GM12878 (cell line): Measurements from ENCODE around the gene CENPO. TPM values are rescaled to one million over a fixed set of nuclear protein-coding genes. Genes with fewer than 3 reads are reported as not detected.

Experiments used
- ATAC-seq: fragments of 200-7000 bp; cut with Tn5 transposase; 3 replicates; pipeline ENCODE4 v1.9.1; 2020; ENCODE audit warnings: mild to moderate bottlenecking, moderate library complexity
- BruUV-seq: library from RNA; stranded (reverse); fragments of 400-500 nt; replicated peaks from 2 replicates; lab custom pipeline; 2021; lab: Mats Ljungman, UMichigan
- CTCF ChIA-PET: fragments of 300-600 bp; sonication (Branson Sonifier 250); formaldehyde crosslinking; extraction: SDS; loops from one replicate; lab custom pipeline; 2021; ENCODE audit warnings: inconsistent platforms; lab: Yijun Ruan, JAX
- POLR2A ChIA-PET: fragments of 350-600 bp; formaldehyde crosslinking; extraction: SDS; loops from one replicate; lab custom pipeline; 2021; ENCODE audit warnings: inconsistent platforms; lab: Charles Lee
- RAD21 ChIA-PET: fragments of 300-600 bp; sonication (Branson Sonifier 250); formaldehyde crosslinking; loops from one replicate; lab custom pipeline; 2023; ENCODE audit warnings: antibody characterized with exemption; ENCODE audit not compliant: unreplicated experiment; lab: Charles Lee
- SMC1A ChIA-PET: fragments of 300-600 bp; sonication (Branson Sonifier 250); formaldehyde crosslinking; loops from one replicate; lab custom pipeline; 2023; ENCODE audit not compliant: unreplicated experiment, uncharacterized antibody; lab: Charles Lee
- DNase-seq: peaks from one replicate; pipeline ENCODE4 v3.0.0-alpha.2; 2011; ENCODE audit warnings: low read depth, low spot score
- FAIRE-seq: peaks from 3 replicates; lab custom pipeline; 2011; peaks lifted over from hg19 to GRCh38; lab: Jason Lieb, UNC
- H2AFZ ChIP-seq: 2 replicates; pipeline ENCODE4 v1.6.0; 2011; ENCODE audit warnings: low read depth, low read length, control low read depth; ENCODE audit not compliant: control insufficient read depth
- H3K27ac ChIP-seq: 2 replicates; pipeline ENCODE4 v1.5.1; 2011; ENCODE audit warnings: control low read depth; ENCODE audit not compliant: control insufficient read depth, insufficient read depth
- H3K27me3 ChIP-seq, 2 experiments: replicated peaks in 1 of 2; 2 replicates each; pipeline versions ENCODE4 v1.6.0 to v1.6.1; 2011; ENCODE audit warnings: low read length in 1 of 2; ENCODE audit not compliant: control insufficient read depth in 2 of 2, insufficient read depth in 2 of 2
- H3K36me3 ChIP-seq, 2 experiments: 2 replicates each; pipeline ENCODE4 v1.5.1; 2011; ENCODE audit warnings: low read length in 1 of 2; ENCODE audit not compliant: control insufficient read depth in 2 of 2, insufficient read depth in 2 of 2
- H3K4me1 ChIP-seq: 2 replicates; pipeline ENCODE4 v1.6.1; 2011; ENCODE audit warnings: mild to moderate bottlenecking, low read length, moderate library complexity, mixed read lengths; ENCODE audit not compliant: control insufficient read depth, insufficient read depth
- H3K4me2 ChIP-seq: 2 replicates; pipeline ENCODE4 v1.6.0; 2011; ENCODE audit warnings: control low read depth; ENCODE audit not compliant: control insufficient read depth, insufficient read depth
- H3K4me3 ChIP-seq: fragments of 200-600 bp; sonication (generic); 2 replicates; pipeline ENCODE4 v1.5.1; 2016
- H3K79me2 ChIP-seq: 2 replicates; pipeline ENCODE4 v1.6.0; 2011; ENCODE audit warnings: low read length; ENCODE audit not compliant: control insufficient read depth, insufficient read depth
- H3K9ac ChIP-seq: 2 replicates; pipeline ENCODE4 v1.8.0; 2011; ENCODE audit warnings: low read length, control low read depth, mixed read lengths; ENCODE audit not compliant: control insufficient read depth, insufficient read depth
- H3K9me3 ChIP-seq: replicated peaks from 3 replicates; pipeline ENCODE4 v1.5.1; 2011; ENCODE audit warnings: mild to moderate bottlenecking, low read length; ENCODE audit not compliant: control insufficient read depth, insufficient read depth
- H4K20me1 ChIP-seq: 2 replicates; pipeline ENCODE4 v1.6.0; 2011; ENCODE audit not compliant: control insufficient read depth, insufficient read depth
- ASH2L ChIP-seq: fragments of 300-600, 200-600 bp; sonication (generic); IDR thresholded peaks from 2 replicates; pipeline ENCODE4 v1.6.1; 2017; ENCODE audit warnings: low read depth, mild to moderate bottlenecking, borderline replicate concordance
- GABPA ChIP-seq: IDR thresholded peaks from 2 replicates; pipeline ENCODE4 v1.6.1; 2014; ENCODE audit warnings: antibody characterized with exemption, low read depth, mild to moderate bottlenecking, inconsistent platforms
- NR2F1 ChIP-seq: fragments of 450-650 bp; conservative IDR thresholded peaks from 2 replicates; pipeline ENCODE4 v1.6.1; 2017; ENCODE audit warnings: mild to moderate bottlenecking
- PAX8 ChIP-seq: fragments of 450-650 bp; IDR thresholded peaks from 2 replicates; pipeline ENCODE4 v1.6.1; 2017; ENCODE audit warnings: mild to moderate bottlenecking, moderate library complexity
- RAD21 ChIP-seq: IDR thresholded peaks from 2 replicates; pipeline ENCODE4 v1.6.1; 2011; ENCODE audit warnings: mild to moderate bottlenecking, low read depth, low read length, moderate library complexity; ENCODE audit not compliant: insufficient read depth
- RELA ChIP-seq: fragments of 450-650 bp; IDR thresholded peaks from 2 replicates; pipeline ENCODE4 v1.8.0; 2014; ENCODE audit warnings: borderline replicate concordance; ENCODE audit not compliant: partially characterized antibody
- SIX5 ChIP-seq: IDR thresholded peaks from 2 replicates; pipeline ENCODE4 v1.6.1; 2011; ENCODE audit warnings: mild to moderate bottlenecking, low read depth, low read length, moderate library complexity; ENCODE audit not compliant: severe bottlenecking
- YBX1 ChIP-seq: fragments of 450-650 bp; IDR thresholded peaks from 2 replicates; pipeline ENCODE4 v1.6.1; 2016; ENCODE audit warnings: antibody characterized with exemption
- WGBS: methylation state at CpG from one replicate; pipeline ENCODE4 v1.1.6; 2016; ENCODE audit warnings: low lambda C conversion rate; ENCODE audit not compliant: insufficient replicate concordance, insufficient coverage; ENCODE audit errors: missing lambda C conversion rate; 5-methylcytosine and 5-hydroxymethylcytosine counted together
- in situ Hi-C: fragments of 300-500 bp; cut with MboI; formaldehyde crosslinking; loops from 9 replicates; pipeline ENCODE4 v1.14.3; 2018; ENCODE audit warnings: mixed read lengths
- intact Hi-C: fragments of 100-400 bp; cut with micrococcal nuclease; formaldehyde crosslinking; loops from one replicate; pipeline ENCODE4 v1.14.2; 2022; ENCODE audit not compliant: unreplicated experiment
- polyA plus RNA-seq, 11 experiments: library from polyadenylated mRNA; depleted of rRNA in 4 of 11; unstranded in 6 of 11; stranded (reverse) in 5 of 11; fragments of >200 nt; fragmentation: Nextera tagmentation in 4 of 11; fragmentation: Illumina TruSeq in 1 of 11; extraction: Ambion mirVana in 4 of 11; extraction: Trizol in 1 of 11; gene quantifications; 1 replicate in 1 of 11; 2 replicates in 10 of 11; pipeline versions ENCODE4 v1.2.1 to v1.2.3, GENCODE V29; 2011 to 2016; ENCODE audit warnings: inconsistent platforms in 2 of 11, missing spikeins in 2 of 11, low read depth in 1 of 11
- total RNA-seq, 4 experiments: library from RNA; depleted of rRNA in 3 of 4; stranded (reverse); fragments of >200 nt in 3 of 4; fragmentation: Illumina TruSeq in 1 of 4; extraction: Trizol in 1 of 4; gene quantifications; 2 replicates each; pipeline versions ENCODE4 v1.2.1 to v1.2.3, GENCODE V29; 2013 to 2021
- TF ChIP-seq, protein P1 (sequence below): IDR thresholded peaks from 2 replicates; pipeline ENCODE4 v1.6.1; 2012; ENCODE audit warnings: improper control_type of control experiment, low read depth, low read length; ENCODE audit not compliant: insufficient replicate concordance

The CENPO gene
- total and polyA plus RNA-seq, 10 of the 15 experiments (the other 5 are each of a cell fraction or from before 2014, with no cell fraction given) = 18.7 to 37.0 (median 31.4) TPM

DNA sequence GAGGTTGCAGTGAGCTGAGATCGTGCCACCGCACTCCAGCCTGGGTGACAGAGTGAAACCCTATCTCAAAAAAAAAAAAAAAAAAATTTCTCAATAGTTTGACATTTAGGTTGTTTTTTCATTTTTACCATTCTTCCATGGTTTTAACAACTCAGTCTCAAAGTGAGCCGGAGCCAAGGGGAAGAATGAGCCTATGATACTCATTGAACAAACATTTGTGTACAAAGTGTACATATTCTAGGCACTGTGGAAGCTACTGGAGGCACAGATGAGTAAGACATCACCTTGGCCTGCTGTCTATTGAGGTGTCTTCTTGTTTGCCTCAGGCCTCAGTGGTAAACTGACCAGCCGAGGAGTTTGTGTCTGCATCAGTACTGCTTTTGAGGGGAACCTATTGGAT lies 21.9 kb downstream of the CENPO start (continued):
- TF ChIP-seq, protein P1, sequence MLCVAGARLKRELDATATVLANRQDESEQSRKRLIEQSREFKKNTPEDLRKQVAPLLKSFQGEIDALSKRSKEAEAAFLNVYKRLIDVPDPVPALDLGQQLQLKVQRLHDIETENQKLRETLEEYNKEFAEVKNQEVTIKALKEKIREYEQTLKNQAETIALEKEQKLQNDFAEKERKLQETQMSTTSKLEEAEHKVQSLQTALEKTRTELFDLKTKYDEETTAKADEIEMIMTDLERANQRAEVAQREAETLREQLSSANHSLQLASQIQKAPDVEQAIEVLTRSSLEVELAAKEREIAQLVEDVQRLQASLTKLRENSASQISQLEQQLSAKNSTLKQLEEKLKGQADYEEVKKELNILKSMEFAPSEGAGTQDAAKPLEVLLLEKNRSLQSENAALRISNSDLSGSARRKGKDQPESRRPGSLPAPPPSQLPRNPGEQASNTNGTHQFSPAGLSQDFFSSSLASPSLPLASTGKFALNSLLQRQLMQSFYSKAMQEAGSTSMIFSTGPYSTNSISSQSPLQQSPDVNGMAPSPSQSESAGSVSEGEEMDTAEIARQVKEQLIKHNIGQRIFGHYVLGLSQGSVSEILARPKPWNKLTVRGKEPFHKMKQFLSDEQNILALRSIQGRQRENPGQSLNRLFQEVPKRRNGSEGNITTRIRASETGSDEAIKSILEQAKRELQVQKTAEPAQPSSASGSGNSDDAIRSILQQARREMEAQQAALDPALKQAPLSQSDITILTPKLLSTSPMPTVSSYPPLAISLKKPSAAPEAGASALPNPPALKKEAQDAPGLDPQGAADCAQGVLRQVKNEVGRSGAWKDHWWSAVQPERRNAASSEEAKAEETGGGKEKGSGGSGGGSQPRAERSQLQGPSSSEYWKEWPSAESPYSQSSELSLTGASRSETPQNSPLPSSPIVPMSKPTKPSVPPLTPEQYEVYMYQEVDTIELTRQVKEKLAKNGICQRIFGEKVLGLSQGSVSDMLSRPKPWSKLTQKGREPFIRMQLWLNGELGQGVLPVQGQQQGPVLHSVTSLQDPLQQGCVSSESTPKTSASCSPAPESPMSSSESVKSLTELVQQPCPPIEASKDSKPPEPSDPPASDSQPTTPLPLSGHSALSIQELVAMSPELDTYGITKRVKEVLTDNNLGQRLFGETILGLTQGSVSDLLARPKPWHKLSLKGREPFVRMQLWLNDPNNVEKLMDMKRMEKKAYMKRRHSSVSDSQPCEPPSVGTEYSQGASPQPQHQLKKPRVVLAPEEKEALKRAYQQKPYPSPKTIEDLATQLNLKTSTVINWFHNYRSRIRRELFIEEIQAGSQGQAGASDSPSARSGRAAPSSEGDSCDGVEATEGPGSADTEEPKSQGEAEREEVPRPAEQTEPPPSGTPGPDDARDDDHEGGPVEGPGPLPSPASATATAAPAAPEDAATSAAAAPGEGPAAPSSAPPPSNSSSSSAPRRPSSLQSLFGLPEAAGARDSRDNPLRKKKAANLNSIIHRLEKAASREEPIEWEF = no peak
- TF ChIP-seq GABPA = no peak
- no peak for TF ChIP-seq SIX5
- no peak for TF ChIP-seq ASH2L

DNA sequence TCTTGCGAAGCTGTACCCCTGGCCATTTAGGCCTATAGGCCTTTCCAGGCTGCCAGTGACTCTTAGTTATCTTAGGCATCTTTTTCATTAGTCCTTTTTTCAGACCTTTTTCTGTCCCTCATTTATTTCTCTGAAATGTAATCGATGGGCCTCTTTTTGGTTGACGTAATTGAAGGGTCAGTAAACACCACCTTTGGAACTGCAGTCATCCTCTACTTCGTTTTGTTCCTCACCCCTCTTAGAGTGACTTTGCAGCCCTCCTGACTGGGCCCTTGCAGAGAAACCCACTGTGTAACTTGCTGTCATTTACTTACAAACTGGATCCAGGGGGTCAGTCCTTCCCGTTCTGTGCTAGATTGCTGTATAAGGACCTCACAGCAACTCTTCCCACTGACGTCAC lies 23.2 kb downstream of the CENPO start:
- intact Hi-C loops = no loop called here
- TF ChIP-seq PAX8 (no peak), YBX1 (no peak), RELA (no peak), NR2F1 (no peak), RAD21 (no peak)
- TF ChIP-seq, all 136 proteins: peak for 0
- no peaks in the 10 kb centered on the region for H4K20me1 ChIP-seq
- no peak overlapping the region for H2AFZ ChIP-seq
- in situ Hi-C loops = no loop called here
- WGBS = 93% methylated on average over 6 of the region's 6 CpGs
- SMC1A ChIA-PET = interaction anchor here (0.7 to 1.8 kb wide), 2 partner anchors 204 to 394 kb away, joined by 3 to 7 read pairs; no protein-coding TSS in a partner anchor
- BruUV-seq = no TSS peak
- FAIRE-seq = no peak
- peaks cover 30 to 34% of the 10 kb centered on the region in 2 experiments for H3K36me3 ChIP-seq
- peaks cover 5% of the 10 kb centered on the region for H3K79me2 ChIP-seq
- RAD21 ChIA-PET = no interaction called here
- no peak for DNase-seq
- H3K27ac ChIP-seq = no peak overlapping the region
- no peaks in the 10 kb centered on the region for H3K9me3 ChIP-seq
- no peaks in the 10 kb centered on the region for H3K4me1 ChIP-seq
- H3K27me3 ChIP-seq = no peaks in the 10 kb centered on the region
- CTCF ChIA-PET = interaction anchor here (0.8 kb wide), 1 partner anchor 404 kb away, joined by 3 read pairs; no protein-coding TSS in a partner anchor
- H3K9ac ChIP-seq = no peak overlapping the region
- no peak overlapping the region for H3K4me3 ChIP-seq
- no peak overlapping the region for H3K4me2 ChIP-seq
- POLR2A ChIA-PET = no interaction called here
- ATAC-seq = no peak
